MV-4-11 (cell line): ENCODE data around the gene TMEM72.
A peak's percentile ranks its signal among the peaks of the same experiment; 100 is the strongest.

Experiments
- DNase-seq: peaks from one replicate; lab custom pipeline; 2025; lab: John Stamatoyannopoulos, UW

The TMEM72 gene

GRCh38 chr10:44955413-44956070 lies 44.4 kb downstream of the TMEM72 start:
- DNase-seq: no peak

DNA sequence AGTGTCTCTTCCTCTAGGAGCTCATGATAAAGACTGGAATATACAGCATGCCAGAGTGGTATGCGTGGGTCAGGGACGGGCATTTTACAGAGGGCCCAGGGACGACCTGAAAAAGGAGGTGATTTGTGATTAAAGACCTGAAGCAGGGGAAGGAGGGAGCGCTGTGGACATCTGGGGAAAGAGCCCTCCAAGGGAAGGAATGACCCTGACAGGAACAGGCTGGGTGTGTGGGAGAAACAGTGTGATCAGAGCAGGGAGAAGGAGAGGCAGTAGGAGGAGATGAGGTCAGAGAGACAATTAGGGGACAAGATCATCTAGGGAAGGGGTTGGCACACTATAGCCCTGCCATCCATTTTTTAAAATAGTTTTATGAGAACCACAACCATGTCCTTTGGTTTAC lies 45.1 kb downstream of the TMEM72 start:
- no peak for DNase-seq

DNA sequence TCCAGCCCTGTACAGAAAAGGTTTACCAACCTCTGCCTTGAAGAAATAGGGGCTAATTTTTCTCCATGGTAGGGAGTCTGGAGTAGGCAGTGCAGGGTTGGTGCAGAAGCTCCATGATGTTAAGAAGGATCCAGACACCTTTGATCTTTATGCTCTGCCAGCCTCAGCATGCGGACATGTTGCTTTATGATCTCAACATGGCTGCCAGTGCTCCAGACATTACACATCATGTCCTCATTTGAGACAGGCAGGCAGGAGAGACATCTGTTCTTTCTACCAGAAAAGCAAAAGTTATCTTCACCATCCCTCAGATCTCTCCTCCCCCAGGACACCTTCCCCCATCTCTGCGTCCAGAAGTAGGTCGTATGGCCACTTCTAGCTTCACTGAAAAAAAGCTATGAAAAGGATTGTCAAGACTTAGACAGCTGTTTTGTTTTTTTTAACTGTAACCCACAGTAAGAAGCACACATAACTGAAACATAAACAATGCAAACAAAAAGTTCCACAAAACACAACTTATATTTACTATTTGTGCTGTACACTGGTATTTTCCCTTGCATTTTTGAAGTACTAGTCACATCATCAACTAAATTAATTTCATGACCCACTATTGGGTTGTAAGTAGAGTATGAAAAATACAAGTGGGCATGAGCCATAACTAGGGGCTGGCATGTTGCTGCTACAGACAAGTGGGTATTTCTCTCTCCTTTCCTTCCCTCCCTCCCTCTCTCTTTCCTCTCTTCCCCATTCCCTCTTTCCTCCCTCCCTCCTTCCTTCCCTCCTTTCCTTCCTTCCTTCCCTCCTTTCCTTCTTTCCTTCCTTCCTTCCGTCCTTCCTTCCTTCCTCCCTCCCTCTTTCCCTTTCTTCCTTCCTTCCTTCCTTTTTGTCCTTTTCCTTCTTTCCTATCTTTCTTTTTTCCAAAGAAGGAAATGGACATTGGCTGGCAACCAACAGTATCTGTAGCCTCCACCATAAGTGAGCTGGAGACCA lies 45.9 kb downstream of the TMEM72 start:
- DNase-seq: no peak

- peak; percentile 58 for DNase-seq
Measured at GRCh38 chr10:44958196-44958897, 47.2 kb downstream of the TMEM72 start.

DNA sequence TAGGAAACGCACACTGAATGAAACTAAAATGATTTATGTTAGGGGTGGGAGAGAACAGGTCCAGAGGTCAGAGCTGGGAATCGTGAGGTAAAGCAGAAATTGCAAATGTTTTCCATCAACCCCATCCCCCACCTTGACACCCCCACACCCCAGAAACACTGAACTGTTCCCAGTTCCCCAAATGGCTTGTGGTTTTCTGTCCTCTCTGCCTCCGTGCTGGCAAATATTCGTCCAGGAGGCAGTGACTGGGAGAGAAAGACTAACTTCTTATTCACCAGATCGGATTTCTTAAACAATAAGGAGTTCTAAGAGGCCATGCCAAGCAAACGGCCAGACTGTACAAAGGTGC lies 47.7 kb downstream of the TMEM72 start:
- DNase-seq: peak; percentile 39

DNA sequence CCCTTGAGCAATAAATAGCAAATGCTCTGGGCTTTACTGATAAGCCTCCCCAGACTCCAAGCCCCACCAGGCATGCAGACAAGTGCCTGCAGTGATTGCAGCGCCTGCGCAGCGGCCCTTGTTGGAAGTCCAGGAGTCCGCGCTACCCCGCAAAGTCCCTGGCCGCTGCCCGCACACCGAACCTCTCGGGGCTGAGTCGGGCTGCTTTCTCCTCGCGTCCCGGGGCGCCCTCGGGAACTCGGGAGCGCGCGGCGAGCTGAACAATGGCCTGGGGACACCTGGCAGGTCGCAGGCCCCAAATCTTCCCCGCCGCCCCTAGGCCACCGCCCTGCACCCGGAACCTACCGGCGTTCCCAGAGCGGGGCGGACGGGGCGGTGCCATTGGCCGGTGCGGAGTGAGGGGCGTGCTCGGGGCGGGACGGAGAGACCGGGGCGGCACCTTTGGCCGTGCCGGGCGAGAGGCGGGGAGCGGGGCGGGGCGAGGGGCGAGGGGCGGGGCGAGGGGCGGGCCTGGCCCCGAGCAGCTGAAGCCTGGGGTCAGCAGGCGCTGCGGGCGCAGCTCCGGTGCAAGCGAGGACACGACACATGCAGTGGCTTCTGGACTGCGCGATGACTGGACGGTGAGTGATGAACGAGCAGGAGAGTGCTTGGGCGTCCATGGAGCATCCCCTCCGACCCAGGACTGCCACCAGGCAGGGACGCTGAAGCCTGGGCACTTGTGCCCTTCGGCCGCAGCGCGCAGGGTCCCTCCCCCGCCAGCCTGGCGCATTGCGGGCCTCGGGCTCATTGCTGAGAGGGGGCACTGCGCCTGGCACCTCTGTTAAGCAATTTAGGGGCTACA lies 48.3 kb downstream of the TMEM72 start, which contains the start of gene RASSF4:
RASSF4 (plus strand) TSS at position 556 of the 841 bp plus-strand sequence. CDS start 10,401 bp downstream, outside the sequence.
- DNase-seq: peak; percentile 70

DNA sequence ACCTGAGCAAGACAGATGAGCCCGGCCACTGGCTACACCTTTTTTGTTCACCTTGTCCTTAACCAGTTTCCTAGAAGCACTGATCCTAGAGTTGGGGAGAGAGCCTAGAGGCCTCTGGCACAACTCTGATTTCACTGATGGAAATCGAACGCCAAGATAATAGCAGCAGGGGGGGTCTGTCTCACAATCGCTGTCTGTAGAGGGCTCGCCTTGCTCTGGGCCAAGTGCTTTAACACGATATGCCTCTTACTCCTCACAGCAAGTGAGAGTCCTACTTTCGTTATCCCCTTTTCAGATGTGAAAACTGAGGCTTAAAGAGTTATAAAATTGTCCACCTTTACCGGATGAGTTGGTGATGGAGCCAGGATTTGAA lies 48.9 kb downstream of the TMEM72 start:
- no peak for DNase-seq

GRCh38 chr10:44960482-44961229 lies 49.5 kb downstream of the TMEM72 start:
- DNase-seq: peak; percentile 50

DNA sequence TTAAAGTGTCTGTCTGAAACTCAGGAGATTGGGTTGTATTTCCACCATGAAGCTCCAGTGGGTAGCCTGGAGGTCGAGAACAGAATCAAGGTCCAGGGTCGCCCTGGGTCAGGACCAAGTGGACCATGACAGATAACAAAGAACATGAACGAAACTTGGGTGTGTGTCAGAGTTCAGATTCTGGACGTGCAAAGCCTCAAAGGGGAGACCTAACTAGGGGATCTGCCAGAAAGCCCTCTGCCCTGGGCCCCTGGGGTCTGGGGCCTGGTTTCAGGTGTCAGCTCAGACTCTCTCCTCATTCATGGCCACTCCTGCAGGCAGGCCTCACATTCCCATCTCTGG lies 50.1 kb downstream of the TMEM72 start:
- no peak for DNase-seq

- no peak for DNase-seq
Measured at GRCh38 chr10:44961931-44962750, 51.0 kb downstream of the TMEM72 start.

DNA sequence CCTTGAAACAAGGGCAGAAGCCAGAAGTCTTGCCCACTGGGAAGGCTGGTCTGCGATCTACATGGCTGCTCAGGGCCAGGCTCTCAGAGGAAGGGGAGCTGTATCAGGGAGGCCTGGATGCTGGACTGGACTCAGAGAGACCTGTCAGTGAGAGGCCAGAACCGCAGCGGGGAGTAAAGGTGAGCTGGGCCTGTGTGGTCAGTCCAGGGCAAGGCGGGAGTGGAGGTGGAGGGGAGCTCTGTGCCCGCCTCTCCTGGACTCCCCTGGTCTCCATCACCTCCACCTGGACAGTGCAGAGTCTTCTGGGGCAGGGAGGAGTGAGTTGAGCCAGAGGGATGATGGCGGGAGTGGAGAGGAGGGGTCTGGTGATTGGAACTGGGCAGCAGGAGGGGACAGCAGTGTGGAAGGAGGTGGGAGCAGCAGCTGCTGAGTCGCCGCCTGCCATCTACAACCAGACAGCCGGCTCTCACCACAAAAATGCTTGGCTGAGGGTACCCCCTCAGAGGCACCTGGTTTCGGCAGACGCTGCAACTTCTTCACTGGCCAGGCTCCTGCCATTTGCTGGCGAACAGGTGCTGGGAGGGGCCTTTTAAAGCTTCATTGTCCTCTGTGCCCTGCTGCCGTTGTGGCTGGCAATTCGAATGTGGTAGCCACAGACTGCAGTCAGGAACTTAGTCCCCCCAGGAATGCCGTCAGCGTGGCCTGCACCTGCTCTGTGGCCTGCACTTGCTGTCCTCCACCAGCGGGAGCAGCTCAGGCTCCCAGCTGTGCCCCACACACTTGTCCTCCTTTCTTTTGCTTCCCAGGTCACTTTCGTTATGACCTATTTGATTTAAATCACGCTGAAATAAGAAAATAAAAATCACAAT lies 52.0 kb downstream of the TMEM72 start:
- DNase-seq: peak; percentile 65

DNA sequence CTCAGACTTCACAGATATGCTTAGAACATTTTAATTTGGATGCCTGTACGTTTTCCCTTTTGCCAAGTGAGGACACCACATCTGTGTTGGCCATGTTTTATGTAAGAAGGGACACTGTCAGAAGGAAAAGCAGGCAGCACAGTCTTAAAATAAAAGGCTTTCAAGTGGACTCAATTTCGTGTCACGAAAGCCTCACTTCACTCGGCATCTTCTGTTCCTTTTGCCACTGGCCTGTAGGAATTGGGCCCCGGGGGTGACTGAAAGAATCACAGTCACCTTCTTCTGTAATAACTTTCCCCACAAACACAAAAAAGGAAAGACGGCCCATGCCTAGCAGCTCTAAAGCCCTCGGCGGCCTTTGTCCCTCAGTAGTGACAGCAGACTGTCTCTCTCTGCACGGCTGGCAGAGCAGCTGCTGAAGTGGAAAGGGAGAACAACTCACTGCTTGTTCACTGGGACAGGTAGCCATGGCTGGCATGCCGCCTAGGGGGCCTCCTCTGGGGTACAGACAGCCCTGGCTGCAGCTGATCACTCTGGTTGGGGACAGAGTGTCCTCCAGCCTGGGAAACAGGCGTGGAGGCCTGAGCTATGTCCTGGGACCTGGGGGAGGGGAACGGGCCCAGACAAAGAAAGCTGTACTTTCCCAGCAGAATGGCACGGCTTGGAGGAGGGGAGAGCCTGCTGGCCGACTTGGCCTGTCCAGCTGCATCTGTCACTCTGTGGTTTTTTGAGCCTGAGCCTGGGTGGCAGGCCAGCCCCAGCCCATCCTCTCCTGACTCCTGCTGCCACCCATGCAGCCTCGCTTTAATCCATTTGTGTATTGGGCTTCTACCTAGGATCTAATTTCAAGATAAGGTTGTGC lies 52.9 kb downstream of the TMEM72 start:
- DNase-seq: no peak

DNA sequence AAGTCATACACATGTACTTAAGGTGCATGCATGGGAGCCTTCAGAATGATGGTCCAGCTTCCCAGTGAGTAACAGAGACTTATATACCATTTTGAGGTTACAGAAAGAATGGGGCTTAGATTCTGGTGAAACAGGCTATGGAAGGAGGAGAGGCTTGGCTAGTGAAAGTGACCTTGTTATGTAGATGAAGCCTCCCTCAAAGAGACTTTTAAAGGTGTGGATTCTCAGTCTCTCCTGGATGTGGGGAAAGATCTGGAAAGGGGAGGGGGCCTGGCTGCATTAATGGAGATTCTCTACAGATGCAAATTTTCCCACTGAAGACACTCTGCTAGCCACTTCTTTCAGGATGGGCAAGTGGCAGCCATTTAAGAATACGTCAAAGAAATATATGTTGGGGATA lies 54.0 kb downstream of the TMEM72 start:
- DNase-seq: no peak

GRCh38 chr10:44965651-44966097 lies 54.5 kb downstream of the TMEM72 start:
- DNase-seq: no peak

GRCh38 chr10:44966129-44966815 lies 55.1 kb downstream of the TMEM72 start:
- peak; percentile 28 for DNase-seq

- no peak for DNase-seq
Measured at GRCh38 chr10:44966816-44967509, 55.8 kb downstream of the TMEM72 start.

GRCh38 chr10:44967616-44968015 lies 56.5 kb downstream of the TMEM72 start:
- DNase-seq: peak; percentile 75
